Gastroesophageal sphincter (tissue), 4 donors: ENCODE measurements around the gene SULT1A1. TPM values are rescaled to one million over a fixed set of nuclear protein-coding genes. Genes with fewer than 3 reads are reported as not detected.
"Not testable (repeated sequence)": the region's sequence is repeated elsewhere in the genome, so short reads cannot be mapped to it uniquely, and the experiment has no call there.

Source experiments
- ATAC-seq: fragments of 150-250 bp; one replicate; pipeline ENCODE4 v1.9.1; 2016; ENCODE audit warnings: mild to moderate bottlenecking, moderate library complexity
- H3K27ac ChIP-seq, 4 donors: fragments of 200-600 bp; sonication (generic) in 3 of 4; 1 replicate in 3 of 4; 2 replicates in 1 of 4; pipeline ENCODE4 v1.5.1; 2016 to 2019
- H3K27me3 ChIP-seq: fragments of 200-600 bp; sonication (generic); one replicate; pipeline ENCODE4 v1.5.1; 2019
- H3K36me3 ChIP-seq, 2 donors: fragments of 200-600 bp; sonication (generic); one replicate each; pipeline ENCODE4 v1.5.1; 2019; ENCODE audit warnings: control low read depth in 1 of 2
- H3K4me1 ChIP-seq, 3 donors: fragments of 200-600 bp; sonication (generic); 1 replicate in 2 of 3; 2 replicates in 1 of 3; pipeline ENCODE4 v1.5.1; 2016 to 2019; ENCODE audit warnings: control low read depth in 2 of 3
- H3K4me3 ChIP-seq, 2 donors: fragments of 200-600 bp; sonication (generic); one replicate each; pipeline ENCODE4 v1.5.1; 2019; ENCODE audit warnings: mild to moderate bottlenecking in 1 of 2, moderate library complexity in 1 of 2
- H3K9me3 ChIP-seq, 3 donors: fragments of 200-600 bp; sonication (generic); one replicate each; pipeline ENCODE4 v1.5.1; 2017 to 2019; ENCODE audit warnings: control low read depth in 2 of 3
- CTCF ChIP-seq, 4 experiments: fragments of 200-600 bp in 2 of 4; fragments of 450-650 bp in 2 of 4; sonication (generic) in 1 of 4; IDR thresholded peaks; one replicate each; pipeline ENCODE4 v1.5.1; 2017 to 2019; ENCODE audit warnings: antibody characterized with exemption in 4 of 4, mild to moderate bottlenecking in 2 of 4, moderate library complexity in 2 of 4
- EP300 ChIP-seq: sonication (generic); formaldehyde crosslinking; IDR thresholded peaks from one replicate; pipeline ENCODE4 v1.6.1; 2017; ENCODE audit warnings: antibody characterized with exemption, mild to moderate bottlenecking
- POLR2A ChIP-seq, 2 donors: fragments of 450-650 bp; IDR thresholded peaks; one replicate each; pipeline ENCODE4 v1.6.1; 2017; ENCODE audit warnings: antibody characterized with exemption in 2 of 2, mild to moderate bottlenecking in 2 of 2, moderate library complexity in 1 of 2
- POLR2AphosphoS5 ChIP-seq: sonication (generic); formaldehyde crosslinking; IDR thresholded peaks from one replicate; pipeline ENCODE4 v1.6.1; 2017; ENCODE audit warnings: antibody characterized with exemption
- WGBS, 2 donors: methylation state at CpG; one replicate each; pipeline ENCODE4 v1.1.5; 2018; ENCODE audit warnings: low coverage in 1 of 2; 5-methylcytosine and 5-hydroxymethylcytosine counted together
- total RNA-seq, 4 donors: library from RNA; depleted of rRNA; stranded (reverse); fragments of >200 nt; gene quantifications; one replicate each; pipeline ENCODE4 v1.1.0, GENCODE V29; 2016

Gene SULT1A1
- total RNA-seq, 4 donors from 2014 or later: 3.3 to 21.1 (median 9.4) TPM

DNA sequence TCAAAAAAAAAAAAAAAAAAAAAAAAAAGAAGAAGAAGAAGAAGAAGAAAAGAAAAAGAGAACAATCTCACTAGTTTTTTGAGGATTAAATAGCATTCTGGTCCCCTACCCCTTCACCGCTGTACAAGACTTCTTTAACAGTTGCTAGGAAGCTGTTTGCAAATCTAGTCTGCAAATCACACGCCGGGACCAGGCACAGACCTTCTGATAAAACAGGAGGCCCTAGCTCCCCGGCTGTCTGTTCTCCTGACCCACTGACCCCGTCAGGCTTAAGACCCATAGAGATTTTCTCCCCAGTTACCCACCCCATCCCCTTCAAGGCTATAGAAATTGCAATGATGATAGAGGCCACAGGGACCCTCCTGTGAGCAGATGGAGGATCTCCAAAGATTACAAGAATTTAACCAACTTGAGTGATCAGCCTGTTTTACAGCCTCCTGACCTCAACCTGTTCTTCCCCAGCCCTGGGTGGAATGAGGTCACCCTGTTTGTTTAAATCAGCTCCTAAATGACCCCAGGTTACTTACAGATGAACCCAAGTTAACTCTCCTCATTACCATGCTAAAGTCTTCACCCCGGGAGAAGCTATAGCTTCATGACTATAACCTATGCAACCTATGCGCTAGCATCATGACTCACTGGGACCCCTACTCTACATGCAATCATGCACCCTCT, 11.8 kb upstream of the SULT1A1 start:
- Histone ChIP-seq H3K4me3 (no peak overlapping the region), H3K27me3 (peaks cover 6% of the 10 kb centered on the region), H3K4me1 (peaks cover 0 to 16% (median 0%) of the 10 kb centered on the region in 3 donors), H3K36me3 (peaks cover 0 to 5% of the 10 kb centered on the region in 2 donors), H3K9me3 (no peaks in the 10 kb centered on the region), H3K27ac (no peak overlapping the region)
- TF ChIP-seq POLR2AphosphoS5 (no peak), POLR2A (IDR thresholded peaks at IDR 0.05) (no peak), CTCF (IDR thresholded peaks at IDR 0.05) (no peak), EP300 (no peak)
- WGBS, 2 donors: 60 to 77% methylated on average over 2 to 7 of the region's 7 CpGs
- ATAC-seq: no peak

- H3K4me1 ChIP-seq: peaks cover 0 to 16% (median 0%) of the 10 kb centered on the region in 3 donors
- ATAC-seq, H3K27me3 ChIP-seq, H3K9me3 ChIP-seq, H3K4me3 ChIP-seq, H3K36me3 ChIP-seq, H3K27ac ChIP-seq: not testable (repeated sequence)
- 100% methylated on average over 1 of the region's 1 CpG; no CpG with 5 or more reads in 1 of the 2 donors for WGBS, 2 donors
Observed at GRCh38 chr16:28620316-28620715, 10.5 kb upstream of the SULT1A1 start.

DNA sequence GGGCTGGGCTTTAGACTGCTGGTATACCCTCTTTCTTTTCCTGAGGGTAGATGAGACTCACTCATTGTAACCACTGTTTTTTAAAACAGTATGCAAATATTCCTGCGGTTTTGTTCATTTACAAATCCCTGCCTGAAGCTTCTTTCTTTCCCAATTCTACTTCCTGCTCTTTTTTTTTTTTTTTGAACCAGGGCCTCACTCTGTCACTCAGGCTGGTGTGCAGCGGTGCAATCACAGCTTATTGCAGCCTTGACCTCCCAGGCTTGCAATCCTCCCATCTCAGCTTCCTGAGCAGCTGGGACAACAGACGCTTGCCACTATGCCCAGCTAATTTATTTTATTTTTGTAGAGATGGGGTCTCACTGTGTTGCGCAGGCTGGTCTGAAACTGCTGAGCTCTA, 8.0 kb upstream of the SULT1A1 start:
- ATAC-seq: no peak
- no peak overlapping the region for H3K4me3 ChIP-seq
- peaks cover 0 to 5% of the 10 kb centered on the region in 2 donors for H3K36me3 ChIP-seq
- H3K27me3 ChIP-seq: peaks cover 7% of the 10 kb centered on the region
- no peak overlapping the region for H3K27ac ChIP-seq
- 33 to 42% methylated on average over 2 to 3 of the region's 4 CpGs for WGBS, 2 donors
- TF ChIP-seq CTCF (IDR thresholded peaks at IDR 0.05) (no peak), EP300 (no peak), POLR2A (IDR thresholded peaks at IDR 0.05) (no peak), POLR2AphosphoS5 (no peak)
- peaks cover 0 to 6% (median 0%) of the 10 kb centered on the region in 3 donors for H3K4me1 ChIP-seq
- no peaks in the 10 kb centered on the region for H3K9me3 ChIP-seq

DNA sequence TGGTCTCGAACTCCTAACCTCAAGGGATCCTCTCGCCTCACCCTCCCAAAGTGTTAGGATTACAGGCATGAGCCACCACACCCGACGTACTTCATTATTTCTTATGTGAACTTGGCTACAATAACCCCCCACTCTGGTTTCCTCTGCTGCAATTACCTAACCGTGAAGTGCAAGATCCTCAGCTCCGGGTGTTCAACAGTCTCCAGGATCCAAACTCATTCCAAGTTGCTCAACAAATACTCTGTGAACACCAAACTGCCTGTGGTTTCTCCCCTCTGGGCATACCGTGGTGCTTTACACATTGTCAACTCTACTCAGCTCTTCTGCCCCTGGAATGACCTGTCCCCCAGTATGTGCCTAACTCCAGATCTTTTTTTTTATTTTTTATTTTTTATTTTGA, 6.8 kb upstream of the SULT1A1 start:
- 83 to 88% methylated on average over 7 of the region's 7 CpGs for WGBS, 2 donors
- Histone ChIP-seq H3K27me3 (peaks cover 6% of the 10 kb centered on the region), H3K9me3 (no peaks in the 10 kb centered on the region), H3K36me3 (peaks cover 0 to 5% of the 10 kb centered on the region in 2 donors), H3K4me1 (no peaks in the 10 kb centered on the region), H3K4me3 (no peak overlapping the region), H3K27ac (no peak overlapping the region)
- TF ChIP-seq POLR2AphosphoS5: no peak
- no peak for TF ChIP-seq CTCF (IDR thresholded peaks at IDR 0.05)
- no peak for TF ChIP-seq POLR2A (IDR thresholded peaks at IDR 0.05)
- TF ChIP-seq EP300: no peak
- no peak for ATAC-seq

DNA sequence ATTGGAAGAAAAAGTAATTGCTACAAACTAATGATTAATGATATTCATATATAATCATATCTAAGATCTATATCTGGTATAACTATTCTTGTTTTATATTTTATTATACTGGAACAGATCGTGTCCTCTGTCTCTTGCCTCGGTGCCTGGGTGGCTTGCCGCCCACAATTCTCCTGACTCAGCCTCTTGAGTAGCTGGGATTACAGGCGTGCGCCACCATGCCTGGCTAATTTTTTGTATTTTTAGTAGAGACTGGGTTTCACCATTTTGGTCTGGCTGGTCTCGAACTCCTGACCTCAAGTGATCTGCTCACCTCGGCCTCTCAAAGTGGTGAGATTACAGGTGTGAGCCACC, 6.4 kb upstream of the SULT1A1 start:
- not testable (repeated sequence) for H3K36me3 ChIP-seq, ATAC-seq, H3K27me3 ChIP-seq, H3K27ac ChIP-seq, H3K4me1 ChIP-seq, H3K9me3 ChIP-seq, H3K4me3 ChIP-seq
- 65 to 73% methylated on average over 7 of the region's 7 CpGs for WGBS, 2 donors

- not testable (repeated sequence) for H3K4me3 ChIP-seq, H3K27ac ChIP-seq, H3K27me3 ChIP-seq, ATAC-seq, H3K4me1 ChIP-seq, H3K9me3 ChIP-seq, H3K36me3 ChIP-seq
- 8 to 16% methylated on average over 2 to 10 of the region's 24 CpGs for WGBS, 2 donors
- TF ChIP-seq CTCF (IDR thresholded peaks at IDR 0.05): peak in 3 of 4 experiments; percentile 68 to 74 (median 73)
Observed at GRCh38 chr16:28615486-28616223, 5.8 kb upstream of the SULT1A1 start.

GRCh38 chr16:28614561-28614960, 4.7 kb upstream of the SULT1A1 start:
- WGBS, 2 donors: 70 to 75% methylated on average over 2 to 8 of the region's 16 CpGs
- H3K4me3 ChIP-seq, H3K27me3 ChIP-seq, H3K36me3 ChIP-seq, ATAC-seq, H3K9me3 ChIP-seq, H3K27ac ChIP-seq: not testable (repeated sequence)
- peaks cover 0 to 14% (median 4%) of the 10 kb centered on the region in 3 donors for H3K4me1 ChIP-seq

- not testable (repeated sequence) for H3K27me3 ChIP-seq, H3K4me3 ChIP-seq, H3K36me3 ChIP-seq, H3K27ac ChIP-seq, ATAC-seq, H3K9me3 ChIP-seq
- H3K4me1 ChIP-seq: peaks cover 0 to 20% (median 4%) of the 10 kb centered on the region in 3 donors
- WGBS, 2 donors: no CpG with 5 or more reads among the region's 26 CpGs
Observed at GRCh38 chr16:28613912-28614311, 4.1 kb upstream of the SULT1A1 start.
